ENCODE measurements around the gene RAB7A. TPM values are rescaled to one million over a fixed set of nuclear protein-coding genes. Genes with fewer than 3 reads are reported as not detected.

The RAB7A gene
- total and polyA plus RNA-seq, 8 donors, result 33.6 to 166 (median 103) TPM

DNA sequence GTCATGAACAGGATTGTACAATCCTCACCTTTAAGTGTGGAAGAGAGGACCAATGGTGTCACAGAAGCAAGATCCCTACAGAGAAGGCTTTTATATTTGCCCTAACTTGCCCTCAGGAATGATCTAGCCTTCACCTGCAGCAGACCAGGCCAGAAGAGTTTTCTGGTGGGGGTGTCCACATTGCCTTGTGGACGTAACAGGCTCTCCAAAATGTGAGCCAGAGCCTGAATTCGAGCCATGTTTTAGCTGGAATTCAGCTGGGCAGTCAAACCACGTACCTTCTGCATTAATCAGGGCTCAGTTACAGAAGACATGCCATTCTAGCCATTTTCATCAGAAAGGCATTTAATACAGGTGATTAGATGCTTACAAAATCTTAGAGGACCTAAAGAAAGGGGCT is 23.6 kb upstream of the RAB7A start:
- DNase-seq, result no peak
- intact Hi-C loops (cut with DNase I; ENCODE audit: low total_unique reads), result no loop called here
- Histone ChIP-seq H3K27ac (no peak overlapping the region), H3K27me3 (no peaks in the 10 kb centered on the region), H3K4me3 (no peak overlapping the region), H3K4me1 (peaks cover 0 to 21% (median 7%) of the 10 kb centered on the region in 4 donors), H3K36me3 (no peaks in the 10 kb centered on the region), H3K9me3 (no peaks in the 10 kb centered on the region)
- 66 to 82% (median 80%) methylated on average over 3 of the region's 3 CpGs for WGBS, 5 donors
- TF ChIP-seq POLR2A (IDR thresholded peaks at IDR 0.05), result no peak
- no peak for TF ChIP-seq EP300 (IDR thresholded peaks at IDR 0.05)
- no peak for TF ChIP-seq POLR2AphosphoS5 (IDR thresholded peaks at IDR 0.05)
- TF ChIP-seq, protein P1, sequence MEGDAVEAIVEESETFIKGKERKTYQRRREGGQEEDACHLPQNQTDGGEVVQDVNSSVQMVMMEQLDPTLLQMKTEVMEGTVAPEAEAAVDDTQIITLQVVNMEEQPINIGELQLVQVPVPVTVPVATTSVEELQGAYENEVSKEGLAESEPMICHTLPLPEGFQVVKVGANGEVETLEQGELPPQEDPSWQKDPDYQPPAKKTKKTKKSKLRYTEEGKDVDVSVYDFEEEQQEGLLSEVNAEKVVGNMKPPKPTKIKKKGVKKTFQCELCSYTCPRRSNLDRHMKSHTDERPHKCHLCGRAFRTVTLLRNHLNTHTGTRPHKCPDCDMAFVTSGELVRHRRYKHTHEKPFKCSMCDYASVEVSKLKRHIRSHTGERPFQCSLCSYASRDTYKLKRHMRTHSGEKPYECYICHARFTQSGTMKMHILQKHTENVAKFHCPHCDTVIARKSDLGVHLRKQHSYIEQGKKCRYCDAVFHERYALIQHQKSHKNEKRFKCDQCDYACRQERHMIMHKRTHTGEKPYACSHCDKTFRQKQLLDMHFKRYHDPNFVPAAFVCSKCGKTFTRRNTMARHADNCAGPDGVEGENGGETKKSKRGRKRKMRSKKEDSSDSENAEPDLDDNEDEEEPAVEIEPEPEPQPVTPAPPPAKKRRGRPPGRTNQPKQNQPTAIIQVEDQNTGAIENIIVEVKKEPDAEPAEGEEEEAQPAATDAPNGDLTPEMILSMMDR (IDR thresholded peaks at IDR 0.05), result no peak

GRCh38 chr3:128703561-128703960 is 22.4 kb upstream of the RAB7A start:
- Histone ChIP-seq H3K9me3 (no peaks in the 10 kb centered on the region), H3K36me3 (no peaks in the 10 kb centered on the region), H3K4me1 (peaks cover 0 to 16% (median 5%) of the 10 kb centered on the region in 4 donors), H3K27me3 (no peaks in the 10 kb centered on the region), H3K4me3 (no peak overlapping the region), H3K27ac (no peak overlapping the region)
- WGBS, 5 donors, result 93 to 98% (median 97%) methylated on average over 5 of the region's 5 CpGs
- intact Hi-C loops (cut with DNase I; ENCODE audit: low total_unique reads), result no loop called here
- DNase-seq, result no peak
- TF ChIP-seq, protein P1 (IDR thresholded peaks at IDR 0.05), result no peak
- no peak for TF ChIP-seq POLR2A (IDR thresholded peaks at IDR 0.05)

GRCh38 chr3:128706086-128706615 is 19.8 kb upstream of the RAB7A start:
- no peak overlapping the region for H3K27ac ChIP-seq
- peaks cover 0 to 15% (median 0%) of the 10 kb centered on the region in 4 donors for H3K4me1 ChIP-seq
- intact Hi-C loops (cut with DNase I; ENCODE audit: low total_unique reads), result no loop called here
- H3K9me3 ChIP-seq, result no peaks in the 10 kb centered on the region
- DNase-seq, result no peak
- peaks cover 0 to 4% (median 0%) of the 10 kb centered on the region in 3 donors for H3K27me3 ChIP-seq
- 78 to 93% (median 89%) methylated on average over 7 of the region's 7 CpGs for WGBS, 5 donors
- TF ChIP-seq POLR2AphosphoS5 (IDR thresholded peaks at IDR 0.05) (no peak), POLR2A (IDR thresholded peaks at IDR 0.05) (no peak), EP300 (IDR thresholded peaks at IDR 0.05) (no peak)
- TF ChIP-seq, protein P1 (IDR thresholded peaks at IDR 0.05), result no peak
- H3K4me3 ChIP-seq, result no peak overlapping the region
- H3K36me3 ChIP-seq, result no peaks in the 10 kb centered on the region

DNA sequence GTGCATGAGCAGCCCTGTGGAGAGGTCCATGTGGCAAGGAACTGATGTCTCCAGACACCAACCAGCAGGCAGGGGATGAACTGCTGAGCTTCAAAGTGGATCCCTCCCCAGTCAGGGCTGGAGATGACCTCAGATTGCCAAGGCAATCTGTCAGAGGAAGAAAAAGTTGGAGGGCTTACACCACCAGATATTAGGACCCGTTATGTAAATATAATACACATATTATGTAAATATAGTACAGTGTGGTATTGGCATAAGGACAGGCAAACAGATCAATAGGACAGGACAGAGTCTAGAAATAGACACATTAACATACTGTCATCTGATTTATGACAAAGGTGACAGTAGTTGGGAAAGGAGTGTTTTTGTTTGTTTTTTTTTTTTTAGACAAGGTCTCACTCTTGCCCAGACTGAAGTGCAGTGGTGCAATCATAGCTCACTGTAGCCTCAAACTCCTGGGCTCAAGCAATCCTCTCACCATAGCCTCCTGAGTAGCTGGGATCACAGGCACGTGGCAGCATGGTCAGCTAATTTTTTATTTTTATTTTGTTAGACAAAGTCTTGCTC is 18.0 kb upstream of the RAB7A start:
- Histone ChIP-seq H3K4me1 (no peaks in the 10 kb centered on the region), H3K36me3 (no peaks in the 10 kb centered on the region), H3K27ac (no peak overlapping the region), H3K4me3 (no peak overlapping the region), H3K9me3 (no peaks in the 10 kb centered on the region), H3K27me3 (peaks cover 0 to 5% (median 0%) of the 10 kb centered on the region in 3 donors)
- 57 to 67% (median 64%) methylated on average over 2 of the region's 2 CpGs for WGBS, 5 donors
- TF ChIP-seq POLR2A (IDR thresholded peaks at IDR 0.05) (no peak), POLR2AphosphoS5 (IDR thresholded peaks at IDR 0.05) (no peak), EP300 (IDR thresholded peaks at IDR 0.05) (no peak)
- TF ChIP-seq, protein P1 (IDR thresholded peaks at IDR 0.05), result no peak
- DNase-seq, result no peak
- intact Hi-C loops (cut with DNase I; ENCODE audit: low total_unique reads), result no loop called here

All from stomach (tissue), 9 donors.